ENCODE data around the gene VMA21. TPM values are rescaled to one million over a fixed set of nuclear protein-coding genes. Genes with fewer than 3 reads are reported as not detected.
A peak's percentile ranks its signal among the peaks of the same experiment; 100 is the strongest.

The VMA21 gene
- total RNA-seq, 4 donors from 2014 or later = 22.6 to 33.3 (median 29.9) TPM

- no peaks in the 10 kb centered on the region for H3K9me3 ChIP-seq
- TF ChIP-seq POLR2AphosphoS5 (IDR thresholded peaks at IDR 0.05) = peak; percentile 50
- no peak for TF ChIP-seq EP300 (IDR thresholded peaks at IDR 0.05)
- ATAC-seq = peak; percentile 77
- 60 to 63% methylated on average over 1 to 8 of the region's 20 CpGs for WGBS, 2 donors (ENCODE audit: low coverage in 1 of 2)
- H3K27me3 ChIP-seq = no peaks in the 10 kb centered on the region
- peaks cover 0 to 32% (median 0%) of the 10 kb centered on the region in 3 donors for H3K4me1 ChIP-seq
- no peaks in the 10 kb centered on the region for H3K36me3 ChIP-seq
- H3K4me3 ChIP-seq = peak overlapping the region; percentile 78 to 99
- H3K27ac ChIP-seq = peak overlapping the region; percentile 51 to 94 (median 92)
These were observed 773 bp upstream of the VMA21 start for GRCh38 chrX:151396042-151396824.

GRCh38 chrX:151397741-151398070 lies 700 bp downstream of the VMA21 start:
- no peak for TF ChIP-seq POLR2AphosphoS5 (IDR thresholded peaks at IDR 0.05)
- TF ChIP-seq CTCF (IDR thresholded peaks at IDR 0.05) = no peak
- TF ChIP-seq EP300 (IDR thresholded peaks at IDR 0.05) = no peak
- TF ChIP-seq POLR2A (IDR thresholded peaks at IDR 0.05) = no peak
- 0% methylated on average over 1 of the region's 2 CpGs for WGBS, 2 donors (ENCODE audit: low coverage in 1 of 2)
- H3K4me3 ChIP-seq = peak overlapping the region; percentile 78 to 99
- H3K36me3 ChIP-seq = no peaks in the 10 kb centered on the region
- peaks cover 0 to 37% (median 0%) of the 10 kb centered on the region in 3 donors for H3K4me1 ChIP-seq
- ATAC-seq = no peak
- H3K27me3 ChIP-seq = no peaks in the 10 kb centered on the region
- peak overlapping the region in 3 of 4 donors; percentile 90 to 94 (median 93) for H3K27ac ChIP-seq
- H3K9me3 ChIP-seq = no peaks in the 10 kb centered on the region

- no peak for ATAC-seq
- H3K9me3 ChIP-seq = no peaks in the 10 kb centered on the region
- 60 to 81% methylated on average over 2 to 3 of the region's 3 CpGs for WGBS, 2 donors (ENCODE audit: low coverage in 1 of 2)
These were observed 1.3 kb downstream of the VMA21 start for GRCh38 chrX:151398346-151398745.

GRCh38 chrX:151402719-151403390 lies 5.8 kb downstream of the VMA21 start:
- no CpG with 5 or more reads among the region's 22 CpGs for WGBS, 2 donors (ENCODE audit: low coverage in 1 of 2)
- peak in 1 of 4 experiments; percentile 24 for TF ChIP-seq CTCF (IDR thresholded peaks at IDR 0.05)
- no peak for TF ChIP-seq POLR2AphosphoS5 (IDR thresholded peaks at IDR 0.05)
- H3K36me3 ChIP-seq = peaks cover 0 to 25% of the 10 kb centered on the region in 2 donors
- no peak overlapping the region for H3K27ac ChIP-seq
- H3K9me3 ChIP-seq = no peaks in the 10 kb centered on the region
- H3K4me1 ChIP-seq = peaks cover 0 to 35% (median 0%) of the 10 kb centered on the region in 3 donors
- ATAC-seq = no peak
- no peak overlapping the region for H3K4me3 ChIP-seq
- H3K27me3 ChIP-seq = no peaks in the 10 kb centered on the region

More at GRCh38 chrX:151398346-151398745, 1.3 kb downstream of the VMA21 start:
- TF ChIP-seq EP300 (IDR thresholded peaks at IDR 0.05) (no peak), POLR2AphosphoS5 (IDR thresholded peaks at IDR 0.05) (no peak), CTCF (IDR thresholded peaks at IDR 0.05) (no peak), POLR2A (IDR thresholded peaks at IDR 0.05) (no peak)
- no peaks in the 10 kb centered on the region for H3K36me3 ChIP-seq
- no peak overlapping the region for H3K27ac ChIP-seq
- H3K4me3 ChIP-seq = no peak overlapping the region
- H3K4me1 ChIP-seq = peaks cover 0 to 43% (median 0%) of the 10 kb centered on the region in 3 donors
- no peaks in the 10 kb centered on the region for H3K27me3 ChIP-seq

GRCh38 chrX:151416579-151416978 lies 19.6 kb downstream of the VMA21 start:
- no peaks in the 10 kb centered on the region for H3K9me3 ChIP-seq
- WGBS, 2 donors (ENCODE audit: low coverage in 1 of 2) = 77 to 86% methylated on average over 3 of the region's 3 CpGs

More at GRCh38 chrX:151416579-151416978, 19.6 kb downstream of the VMA21 start:
- no peaks in the 10 kb centered on the region for H3K36me3 ChIP-seq
- no peak for TF ChIP-seq EP300 (IDR thresholded peaks at IDR 0.05)
- TF ChIP-seq POLR2AphosphoS5 (IDR thresholded peaks at IDR 0.05) = no peak
- TF ChIP-seq POLR2A (IDR thresholded peaks at IDR 0.05) = no peak
- no peak for TF ChIP-seq CTCF (IDR thresholded peaks at IDR 0.05)
- H3K4me3 ChIP-seq = no peak overlapping the region
- H3K4me1 ChIP-seq = no peaks in the 10 kb centered on the region
- no peaks in the 10 kb centered on the region for H3K27me3 ChIP-seq
- H3K27ac ChIP-seq = no peak overlapping the region
- ATAC-seq = no peak

All from gastroesophageal sphincter (tissue), 4 donors.